ENCODE data around the gene RARRES2.

DNA sequence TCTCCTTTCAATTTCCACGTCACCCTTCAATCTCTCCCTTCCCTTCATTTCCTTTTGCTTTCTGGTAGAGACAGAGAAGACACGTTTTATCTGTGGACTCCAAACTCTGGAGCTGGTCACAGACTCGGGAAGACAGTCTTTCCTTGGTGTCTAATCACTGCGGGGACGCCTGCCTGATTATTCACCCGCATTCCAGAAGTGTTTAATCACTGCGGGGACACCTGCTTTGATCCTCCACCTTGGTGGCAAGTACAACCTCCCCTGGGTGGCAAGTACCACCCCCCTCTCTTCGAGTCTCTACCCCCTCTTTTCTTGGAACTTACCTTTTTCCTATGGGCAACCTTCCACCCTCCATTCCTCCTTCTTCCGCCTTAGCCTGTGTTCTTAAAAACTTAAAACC is 33.5 kb downstream of the RARRES2 start:
- TF ChIP-seq, protein P1, sequence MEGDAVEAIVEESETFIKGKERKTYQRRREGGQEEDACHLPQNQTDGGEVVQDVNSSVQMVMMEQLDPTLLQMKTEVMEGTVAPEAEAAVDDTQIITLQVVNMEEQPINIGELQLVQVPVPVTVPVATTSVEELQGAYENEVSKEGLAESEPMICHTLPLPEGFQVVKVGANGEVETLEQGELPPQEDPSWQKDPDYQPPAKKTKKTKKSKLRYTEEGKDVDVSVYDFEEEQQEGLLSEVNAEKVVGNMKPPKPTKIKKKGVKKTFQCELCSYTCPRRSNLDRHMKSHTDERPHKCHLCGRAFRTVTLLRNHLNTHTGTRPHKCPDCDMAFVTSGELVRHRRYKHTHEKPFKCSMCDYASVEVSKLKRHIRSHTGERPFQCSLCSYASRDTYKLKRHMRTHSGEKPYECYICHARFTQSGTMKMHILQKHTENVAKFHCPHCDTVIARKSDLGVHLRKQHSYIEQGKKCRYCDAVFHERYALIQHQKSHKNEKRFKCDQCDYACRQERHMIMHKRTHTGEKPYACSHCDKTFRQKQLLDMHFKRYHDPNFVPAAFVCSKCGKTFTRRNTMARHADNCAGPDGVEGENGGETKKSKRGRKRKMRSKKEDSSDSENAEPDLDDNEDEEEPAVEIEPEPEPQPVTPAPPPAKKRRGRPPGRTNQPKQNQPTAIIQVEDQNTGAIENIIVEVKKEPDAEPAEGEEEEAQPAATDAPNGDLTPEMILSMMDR (IDR thresholded peaks at IDR 0.05; ENCODE audit: insufficient read depth, low read length, poor library complexity, severe bottlenecking), result no peak
- no peak for TF ChIP-seq EZH2phosphoT487 (conservative IDR thresholded peaks at IDR 0.05; ENCODE audit: low read length)

Data from SU-DHL-6 (cell line).